HG03469 (cell line): ENCODE measurements around the gene EXOC5.
"Not testable (repeated sequence)": the region's sequence is repeated elsewhere in the genome, so short reads cannot be mapped to it uniquely, and the experiment has no call there.

ENCODE experiments used
- ATAC-seq: cut with Tn5 transposase; IDR thresholded peaks from one replicate; pipeline ENCODE4 v1.9.1; 2021; ENCODE audit warnings: mild to moderate bottlenecking, moderate library complexity, moderate number of reproducible peaks; ENCODE audit not compliant: unreplicated experiment

Gene EXOC5

GRCh38 chr14:57261604-57262003 lies 7.1 kb downstream of the EXOC5 start:
- ATAC-seq = no peak

- no peak for ATAC-seq
Measured at GRCh38 chr14:57259672-57260071, 9.0 kb downstream of the EXOC5 start.

DNA sequence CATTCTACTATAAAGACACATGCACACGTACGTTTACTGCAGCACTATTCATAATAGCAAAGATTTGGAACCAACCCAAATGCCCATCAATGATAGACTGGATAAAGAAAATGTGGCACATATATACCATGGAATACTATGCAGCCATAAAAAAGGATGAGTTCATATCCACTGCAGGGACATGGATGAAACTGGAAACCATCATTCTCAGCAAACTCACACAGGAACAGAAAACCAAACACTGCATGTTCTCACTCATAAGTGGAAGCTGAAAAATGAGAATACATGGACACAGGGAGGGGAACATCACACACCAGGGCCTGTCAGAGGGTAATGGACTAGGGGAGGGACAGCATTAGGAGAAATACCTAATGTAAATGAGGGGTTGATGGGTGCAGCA lies 10.5 kb downstream of the EXOC5 start:
- ATAC-seq = not testable (repeated sequence)

GRCh38 chr14:57254884-57255283 lies 13.8 kb downstream of the EXOC5 start:
- ATAC-seq = peak; percentile 79

- ATAC-seq = no peak
Measured at GRCh38 chr14:57246933-57247657, 21.6 kb downstream of the EXOC5 start.

DNA sequence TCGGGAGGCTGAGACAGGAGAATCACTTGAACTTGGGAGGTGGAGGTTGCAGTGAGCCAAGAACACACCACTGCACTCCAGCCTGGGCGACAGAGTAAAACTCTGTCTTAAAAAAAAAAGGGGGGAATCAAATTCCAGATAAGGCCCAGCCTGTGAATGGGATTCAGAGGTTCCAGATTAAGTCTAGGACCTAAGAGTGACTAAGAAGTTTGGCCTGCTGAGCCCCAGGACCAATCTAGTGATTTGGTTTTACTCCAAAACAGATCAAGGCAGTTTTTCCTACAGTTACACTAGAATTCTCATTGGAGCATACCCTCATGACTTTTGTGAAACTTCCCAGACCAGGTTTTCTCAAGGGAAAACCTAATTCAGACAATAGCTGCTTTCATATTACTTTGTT lies 22.8 kb downstream of the EXOC5 start:
- ATAC-seq = no peak

DNA sequence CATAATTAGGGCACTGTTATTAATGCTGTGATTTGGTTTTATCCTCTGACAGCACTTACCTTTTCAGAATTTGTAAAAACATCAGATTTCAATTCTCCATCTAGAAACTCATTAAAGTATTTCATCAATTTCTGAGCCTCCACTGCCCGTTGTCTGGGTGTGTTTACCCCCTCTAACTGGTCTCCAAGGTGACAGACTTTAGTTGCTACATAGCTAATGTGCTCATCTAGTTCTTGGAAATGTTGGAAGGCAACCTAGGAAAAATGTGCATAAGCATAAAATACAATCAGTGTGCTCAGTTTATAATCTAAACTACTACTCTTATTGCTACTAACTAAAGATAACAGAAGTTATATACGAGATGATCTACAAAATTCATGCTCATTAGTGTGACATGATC lies 24.6 kb downstream of the EXOC5 start:
- ATAC-seq = no peak

GRCh38 chr14:57243320-57243719 lies 25.4 kb downstream of the EXOC5 start:
- no peak for ATAC-seq

DNA sequence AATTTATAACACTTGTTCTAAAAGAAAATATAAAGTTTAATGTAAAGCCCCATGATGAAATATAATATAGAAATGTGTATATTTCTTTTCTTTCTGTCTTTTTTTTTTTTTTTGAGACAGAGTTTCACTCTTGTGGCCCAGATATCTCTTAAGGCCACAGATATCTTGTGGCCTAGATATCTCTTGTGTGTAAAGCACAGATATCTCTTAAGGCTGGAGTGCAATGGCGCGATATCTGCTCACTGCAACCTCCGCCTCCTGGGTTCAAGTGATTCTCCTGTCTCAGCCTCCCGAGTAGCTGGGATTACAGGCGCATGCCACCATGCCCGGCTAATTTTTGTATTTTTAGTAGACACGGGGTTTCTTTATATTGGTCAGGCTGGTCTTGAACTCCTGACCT lies 28.6 kb downstream of the EXOC5 start:
- ATAC-seq = not testable (repeated sequence)

DNA sequence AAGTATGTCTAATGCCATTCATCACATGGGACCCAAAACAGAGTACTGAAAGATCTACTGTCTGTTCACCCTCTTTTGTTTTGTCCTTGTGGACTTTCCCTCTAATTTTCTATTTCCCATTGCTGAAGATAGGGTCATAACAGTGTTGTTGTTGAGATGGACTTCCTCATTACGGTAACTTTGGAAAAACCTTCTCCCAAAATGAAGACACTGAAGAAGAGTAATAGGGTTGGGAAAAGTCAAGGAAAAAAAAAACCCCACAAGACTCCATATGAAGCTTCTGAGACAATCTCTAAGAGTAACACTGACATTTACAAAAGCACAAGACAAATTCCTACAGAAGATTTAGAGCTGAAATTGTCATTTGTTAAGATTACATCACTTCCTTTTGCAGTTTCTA lies 36.7 kb downstream of the EXOC5 start:
- ATAC-seq = no peak

DNA sequence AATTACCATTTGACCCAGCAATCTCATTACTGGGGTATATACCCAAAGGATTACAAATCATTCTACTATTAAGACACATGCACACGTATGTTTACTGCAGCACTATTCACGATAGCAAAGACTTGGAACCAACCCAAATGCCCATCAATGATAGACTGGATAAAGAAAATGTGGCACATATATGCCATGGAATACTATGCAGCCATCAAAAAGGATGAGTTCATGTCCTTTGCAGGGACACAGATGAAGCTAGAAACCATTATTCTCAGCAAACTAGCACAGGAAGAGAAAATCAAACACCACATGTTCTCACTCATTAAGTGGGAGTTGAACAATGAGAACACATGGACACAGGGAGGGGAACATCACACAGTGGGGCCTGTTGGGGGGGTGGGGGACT lies 40.4 kb downstream of the EXOC5 start:
- ATAC-seq = not testable (repeated sequence)

- ATAC-seq = no peak
Measured at GRCh38 chr14:57227083-57227482, 41.6 kb downstream of the EXOC5 start.

DNA sequence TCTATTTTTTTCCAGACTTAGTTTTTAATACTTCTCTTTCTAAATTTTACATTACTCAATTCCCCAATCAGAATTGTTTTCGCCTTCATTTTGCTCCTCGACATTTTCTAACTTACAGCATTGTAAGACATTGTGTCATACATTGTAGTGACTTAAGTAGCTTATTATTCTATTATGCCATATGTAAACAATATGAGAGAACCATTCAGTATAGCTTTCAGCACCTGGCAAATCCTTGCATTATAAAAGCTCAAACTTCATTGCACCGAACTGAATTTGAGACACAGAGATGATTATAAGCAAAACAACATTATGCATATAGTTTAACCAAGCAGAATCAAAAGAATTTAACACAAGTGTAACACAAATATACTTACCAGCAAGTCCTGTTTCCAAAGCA lies 46.8 kb downstream of the EXOC5 start:
- no peak for ATAC-seq

DNA sequence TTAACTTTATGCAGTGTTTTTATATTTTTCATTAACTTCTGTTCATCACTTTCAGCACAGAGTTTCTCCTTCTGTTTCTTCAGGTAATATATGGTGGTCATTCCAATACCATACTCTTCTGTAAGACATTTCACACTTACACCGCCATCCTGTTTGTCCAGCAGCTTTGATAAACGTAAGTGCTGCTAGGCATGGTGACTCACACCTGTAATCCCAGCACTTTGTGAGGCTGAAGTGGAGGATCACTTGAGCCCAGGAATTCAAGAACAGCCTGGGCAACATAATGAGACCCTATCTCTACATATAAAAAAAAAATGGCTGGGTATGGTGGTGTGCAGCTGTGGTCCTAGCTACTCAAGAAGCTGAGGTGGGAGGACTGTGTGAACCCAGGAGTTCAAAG lies 55.8 kb downstream of the EXOC5 start:
- ATAC-seq = no peak

- no peak for ATAC-seq
Measured at GRCh38 chr14:57209561-57209960, 59.1 kb downstream of the EXOC5 start.

- ATAC-seq = no peak
Measured at GRCh38 chr14:57205938-57206337, 62.8 kb downstream of the EXOC5 start.

DNA sequence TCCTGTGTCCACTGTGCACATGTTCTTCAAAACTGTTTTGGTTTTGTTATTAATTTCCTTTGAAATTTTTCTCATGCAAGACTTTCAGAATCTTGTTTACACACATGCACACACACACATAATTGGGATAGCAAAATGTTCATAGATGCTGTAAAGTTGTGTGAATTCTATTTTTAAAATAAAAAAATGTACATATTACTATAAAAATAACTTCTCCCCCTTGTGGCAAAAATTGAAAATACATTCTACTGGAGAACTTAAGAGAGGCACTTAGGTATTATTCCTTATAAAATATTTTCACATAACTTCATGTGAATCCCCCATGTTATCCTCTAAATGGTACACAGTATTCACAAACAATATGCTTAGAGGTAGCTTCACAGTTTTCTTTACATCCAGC lies 66.0 kb downstream of the EXOC5 start:
- ATAC-seq = not testable (repeated sequence)

DNA sequence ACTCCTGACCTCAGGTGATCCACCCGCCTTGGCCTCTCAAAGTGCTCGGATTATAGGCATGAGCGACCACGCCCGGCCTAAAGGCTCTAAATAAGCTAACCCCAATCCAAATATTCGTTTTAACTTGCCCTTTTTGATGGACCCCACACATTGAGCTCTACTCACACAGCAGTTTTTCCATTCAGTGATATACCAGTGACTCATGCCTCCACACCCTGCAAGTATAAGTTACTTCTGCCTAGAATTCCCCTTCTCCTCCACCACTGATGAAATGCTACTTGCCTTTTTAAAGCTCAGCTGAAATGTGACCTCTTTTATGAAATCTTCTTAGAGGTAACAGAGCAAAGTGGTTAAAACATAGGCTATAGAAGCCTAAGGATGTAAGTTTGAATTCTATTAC lies 68.8 kb downstream of the EXOC5 start:
- no peak for ATAC-seq

- no peak for ATAC-seq
Measured at GRCh38 chr14:57189070-57189469, 79.6 kb downstream of the EXOC5 start.

DNA sequence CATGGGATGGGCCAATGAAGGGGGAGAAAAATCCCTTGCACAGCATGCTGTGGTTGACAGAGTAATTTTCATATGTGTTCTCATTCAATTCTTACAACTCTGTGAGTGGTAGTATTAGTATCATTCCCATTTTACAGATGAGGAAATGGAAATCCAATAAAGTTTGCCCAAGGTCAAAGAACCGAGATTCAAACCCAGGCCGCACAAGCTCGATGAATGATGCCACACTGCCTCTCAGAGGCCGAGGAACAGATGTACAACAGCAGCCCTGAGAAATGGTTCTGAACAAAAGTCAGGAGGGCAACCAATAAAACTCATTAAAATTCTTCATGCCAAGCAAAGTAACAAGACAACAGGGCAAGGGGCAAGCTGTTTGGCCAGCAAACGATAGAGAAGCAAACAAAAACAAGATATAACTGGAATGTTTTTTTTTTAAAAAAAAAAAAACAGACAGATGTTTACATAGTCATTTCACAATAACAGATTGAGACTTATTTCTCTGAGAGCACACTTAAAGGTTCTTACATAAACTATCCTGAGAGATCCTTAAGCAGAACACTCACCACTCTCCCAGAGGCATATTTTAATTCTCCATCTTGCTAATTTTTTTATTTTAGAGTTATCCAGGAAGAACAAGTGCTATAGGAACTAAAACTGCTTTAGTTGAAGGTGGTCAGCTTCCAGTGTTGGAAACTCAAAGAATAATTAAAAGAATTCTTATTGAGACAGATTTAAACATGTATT lies 85.8 kb downstream of the EXOC5 start:
- no peak for ATAC-seq

DNA sequence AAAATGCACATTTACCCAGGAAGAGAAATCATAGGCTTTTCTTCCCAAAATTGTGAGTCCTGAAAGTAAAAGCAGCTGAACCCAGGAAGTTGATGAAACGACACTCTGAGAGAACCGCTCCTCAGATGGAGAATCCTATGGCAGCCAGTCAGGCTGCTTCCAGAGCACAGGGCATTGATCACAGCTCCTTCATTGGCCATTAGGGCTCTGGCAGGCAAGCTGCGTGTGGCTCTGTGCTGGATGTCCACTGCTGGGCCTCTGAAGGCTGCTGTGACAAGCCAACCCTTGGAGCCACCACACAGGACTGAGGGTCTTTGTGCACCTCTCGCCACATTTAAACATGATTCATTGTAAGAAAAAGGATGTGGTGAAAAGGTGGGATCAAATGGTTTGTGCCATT lies 89.4 kb downstream of the EXOC5 start:
- ATAC-seq = no peak

DNA sequence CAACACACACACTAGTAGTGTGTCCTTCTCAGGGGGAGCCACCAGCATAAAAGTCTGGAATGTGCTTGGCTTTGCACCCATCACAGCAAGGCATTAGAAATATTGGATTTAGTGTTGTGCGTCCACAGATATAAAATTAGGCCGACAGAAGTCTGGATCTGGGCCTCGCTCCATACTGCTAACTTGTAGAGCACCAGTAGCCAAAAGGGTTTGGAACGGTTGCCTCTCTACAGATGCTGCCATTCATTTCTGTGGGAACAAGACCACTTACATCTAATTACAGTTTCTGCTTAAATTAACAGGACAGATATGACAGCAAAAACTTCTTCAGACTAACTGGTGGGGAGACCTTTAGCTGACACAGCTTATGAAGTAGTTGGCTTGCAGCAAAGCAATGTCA lies 94.2 kb downstream of the EXOC5 start:
- no peak for ATAC-seq

DNA sequence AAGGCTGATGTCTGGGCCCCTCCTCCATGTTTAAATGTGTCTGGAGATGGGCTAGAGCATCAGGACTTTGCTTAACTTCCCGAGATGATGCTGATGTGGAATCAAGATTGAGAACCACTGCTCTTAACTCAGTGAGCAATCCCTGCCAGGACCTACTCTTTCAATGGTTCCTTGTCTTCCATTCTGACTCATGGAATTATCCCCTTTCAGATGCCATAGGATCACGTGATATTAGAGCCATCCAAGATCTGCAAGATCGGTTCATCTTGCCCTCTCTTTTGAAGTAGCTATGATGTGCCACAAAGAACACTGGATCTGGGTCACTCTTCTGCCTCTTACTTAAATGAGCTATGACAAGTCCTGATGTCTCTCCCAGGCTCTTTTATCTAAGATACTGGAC lies 96.8 kb downstream of the EXOC5 start:
- ATAC-seq = no peak
